ENCODE results near the gene ANKMY2.

The ANKMY2 gene

DNA sequence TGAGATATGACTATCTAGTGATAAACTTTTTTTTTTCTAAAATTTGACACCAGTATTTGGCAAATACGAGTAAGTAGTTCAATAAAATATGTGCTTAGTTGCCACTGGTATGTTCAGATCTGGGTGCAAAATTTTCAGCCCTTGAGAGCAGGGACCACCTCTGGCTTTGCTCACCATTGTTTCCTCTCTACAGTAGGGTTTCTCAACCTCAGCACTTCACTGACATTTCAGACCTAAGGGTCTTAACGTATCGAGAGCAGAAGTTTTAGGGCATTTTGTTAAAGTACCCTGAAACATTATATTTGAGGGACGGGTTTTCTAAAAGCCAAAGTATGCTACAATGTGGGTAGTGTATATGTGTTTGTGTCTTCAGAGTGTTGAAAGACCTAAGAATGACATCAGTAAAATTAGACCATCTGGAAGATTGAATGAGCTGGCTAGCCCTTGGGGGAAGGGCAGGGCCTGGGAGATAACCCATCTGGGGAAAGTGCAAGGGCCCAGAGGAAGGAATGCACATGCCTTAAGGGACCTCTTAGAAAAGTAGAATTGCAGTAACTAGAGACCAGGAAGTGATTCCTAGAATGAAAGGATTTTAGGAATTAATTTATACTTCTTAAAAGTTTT lies 12.2 kb upstream of the ANKMY2 start:
- no peak for DNase-seq

- DNase-seq = no peak
Measured at GRCh38 chr7:16656141-16656540, 10.6 kb upstream of the ANKMY2 start.

GRCh38 chr7:16655394-16655793 lies 9.8 kb upstream of the ANKMY2 start:
- no peak for DNase-seq

DNA sequence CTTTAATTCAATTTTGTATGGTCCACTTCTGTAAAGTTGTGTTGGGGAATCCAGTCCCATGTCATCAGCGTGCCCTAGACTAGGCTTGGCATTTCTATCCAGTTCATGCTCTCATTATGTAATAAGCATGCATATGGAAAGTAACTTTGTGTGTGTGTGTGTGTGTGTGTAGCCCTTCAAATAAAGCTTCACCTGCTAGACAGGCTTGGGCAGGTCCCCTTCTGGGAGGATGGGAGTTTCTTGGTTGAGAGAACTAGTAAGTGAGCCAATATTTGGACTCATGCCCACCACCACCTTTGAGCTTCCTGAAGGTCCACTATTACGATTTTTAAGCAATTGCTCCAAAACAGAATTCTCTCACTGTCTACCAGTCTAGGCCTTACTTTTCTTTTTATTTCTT lies 7.3 kb upstream of the ANKMY2 start:
- no peak for DNase-seq

GRCh38 chr7:16652240-16652583 lies 6.7 kb upstream of the ANKMY2 start:
- no peak for DNase-seq

- DNase-seq = no peak
Measured at GRCh38 chr7:16651396-16652239, 6.1 kb upstream of the ANKMY2 start.

- no peak for DNase-seq
Measured at GRCh38 chr7:16650266-16650665, 4.7 kb upstream of the ANKMY2 start.

DNA sequence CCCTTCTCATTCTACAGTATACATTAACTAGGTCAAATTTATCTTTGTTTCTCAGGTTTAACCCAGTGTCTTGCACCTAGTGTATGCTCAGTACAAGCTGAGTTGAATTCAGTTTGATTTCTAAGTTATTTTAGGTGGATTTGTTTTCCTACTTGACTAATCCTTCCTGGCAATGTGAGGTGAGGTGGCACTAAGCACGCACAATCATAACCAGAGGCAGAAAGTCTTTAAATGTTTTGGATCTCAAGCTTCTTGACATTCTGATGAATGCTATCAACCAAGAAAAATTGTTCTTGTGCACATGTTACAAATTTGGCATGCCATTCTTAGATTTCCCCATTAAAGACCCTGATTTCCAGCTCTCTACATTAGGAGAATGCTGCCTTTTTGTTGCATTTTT lies 3.6 kb upstream of the ANKMY2 start:
- no peak for DNase-seq

GRCh38 chr7:16648551-16648950 lies 3.0 kb upstream of the ANKMY2 start:
- no peak for DNase-seq

GRCh38 chr7:16647435-16647960 lies 1.9 kb upstream of the ANKMY2 start:
- no peak for DNase-seq

DNA sequence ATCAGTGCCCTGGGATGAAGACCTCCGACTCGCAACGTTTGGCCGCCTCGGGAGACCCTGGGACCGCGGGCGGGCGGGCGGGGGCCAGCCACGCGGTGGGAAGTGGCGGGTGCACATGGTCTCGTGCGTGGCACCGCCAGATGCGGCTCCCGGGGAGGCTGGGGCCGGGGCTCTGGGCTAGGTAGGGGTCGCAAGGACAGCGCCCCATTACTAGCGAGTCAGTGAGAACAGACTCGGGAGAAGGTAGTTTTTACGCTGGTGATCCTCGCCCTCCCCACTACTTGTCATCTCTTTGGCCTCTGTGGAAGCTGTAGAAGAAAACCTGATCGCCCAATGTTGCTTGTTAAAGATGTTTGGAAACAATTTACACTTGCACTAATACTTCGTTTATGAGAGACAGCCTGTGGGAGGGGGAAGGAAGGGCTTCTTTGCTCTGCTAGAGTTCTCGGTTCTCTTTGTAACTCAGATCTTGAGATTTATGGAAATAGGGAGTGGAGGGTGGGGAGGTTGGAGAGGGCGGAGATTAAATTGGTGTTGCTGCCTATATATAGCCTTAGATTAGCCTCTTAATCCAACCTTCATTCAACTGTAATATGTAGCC lies 1.0 kb upstream of the ANKMY2 start:
- no peak for DNase-seq

- DNase-seq = peak; percentile 58
Measured at GRCh38 chr7:16644636-16645592, 640 bp downstream of the ANKMY2 start.

- DNase-seq = no peak
Measured at GRCh38 chr7:16644157-16644556, 1.4 kb downstream of the ANKMY2 start.

- no peak for DNase-seq
Measured at GRCh38 chr7:16638282-16639280, 7.0 kb downstream of the ANKMY2 start.

DNA sequence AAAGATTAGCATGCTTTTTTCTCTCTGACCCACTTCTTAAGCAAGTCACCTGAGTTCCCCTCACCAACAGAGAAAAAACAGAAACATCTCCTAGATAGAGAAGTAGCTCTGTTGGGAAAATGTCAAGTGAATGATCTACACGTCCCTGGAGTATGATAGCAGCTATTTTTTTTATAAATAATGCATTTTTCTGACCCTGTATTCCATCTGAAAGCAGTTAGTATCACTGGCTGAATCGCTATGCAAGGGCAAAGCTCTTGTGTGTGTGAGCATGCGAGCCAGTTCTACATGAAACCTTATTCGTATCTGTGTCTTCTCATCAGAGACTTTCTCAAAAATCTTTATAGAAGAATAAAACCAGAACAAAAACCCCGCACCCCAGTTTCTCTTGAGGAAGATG lies 8.2 kb downstream of the ANKMY2 start:
- no peak for DNase-seq

GRCh38 chr7:16636555-16637101 lies 8.9 kb downstream of the ANKMY2 start:
- no peak for DNase-seq

- no peak for DNase-seq
Measured at GRCh38 chr7:16634271-16634738, 11.2 kb downstream of the ANKMY2 start.

DNA sequence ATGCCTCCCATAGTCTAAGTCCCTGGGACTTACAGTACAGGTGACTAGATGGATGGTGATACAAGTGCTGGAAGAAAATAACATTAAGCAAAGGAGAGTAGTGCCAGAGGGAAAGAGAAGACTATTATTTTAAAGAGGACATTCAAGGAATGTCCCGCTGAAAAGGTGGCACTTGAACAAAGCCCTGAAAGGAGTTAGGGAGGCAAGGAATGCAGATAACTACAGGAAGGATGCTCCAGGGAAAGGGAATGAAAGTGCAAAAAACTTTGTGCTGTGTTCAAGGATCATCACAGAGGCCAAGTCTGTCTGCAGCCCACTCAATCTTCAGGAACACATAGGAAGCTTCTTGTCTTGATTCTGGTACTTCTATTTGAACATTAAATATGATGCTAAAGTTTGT lies 14.9 kb downstream of the ANKMY2 start:
- no peak for DNase-seq

DNA sequence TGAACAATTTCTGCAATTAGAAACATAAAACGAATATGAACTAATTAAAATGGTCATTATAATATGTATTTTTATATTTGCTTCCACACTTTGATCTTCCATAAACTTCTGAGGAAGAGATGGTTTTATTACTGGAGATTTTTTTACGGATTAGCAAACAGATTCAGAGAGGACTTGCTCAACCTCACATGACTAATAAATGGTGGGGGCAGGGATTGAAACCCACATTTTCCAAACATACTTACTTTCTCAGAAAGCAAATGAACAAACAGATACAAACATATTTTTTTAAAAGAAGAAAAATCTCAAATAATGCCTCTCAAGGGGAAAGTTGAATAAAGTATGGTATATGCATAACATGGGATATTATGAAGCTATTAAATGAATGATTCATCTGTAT lies 18.3 kb downstream of the ANKMY2 start:
- DNase-seq = no peak

DNA sequence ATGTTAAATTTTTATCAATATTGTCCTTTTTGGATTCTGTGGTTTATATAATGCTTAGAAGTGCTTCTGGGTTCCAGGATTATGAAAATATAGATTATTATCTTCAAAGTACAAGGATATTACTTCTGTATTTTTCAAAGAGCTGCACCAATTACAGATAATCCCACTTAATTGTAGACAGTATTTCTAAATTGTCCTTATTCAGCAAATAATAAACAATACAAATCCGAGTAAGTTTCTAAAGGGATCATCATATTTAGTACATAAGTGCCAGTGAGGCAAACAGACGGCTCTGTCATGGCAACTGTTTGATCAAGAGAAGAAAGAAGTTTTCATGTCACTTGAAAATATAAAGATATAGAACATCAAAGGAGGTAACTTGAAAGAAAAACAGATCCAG lies 19.2 kb downstream of the ANKMY2 start:
- DNase-seq = no peak

DNA sequence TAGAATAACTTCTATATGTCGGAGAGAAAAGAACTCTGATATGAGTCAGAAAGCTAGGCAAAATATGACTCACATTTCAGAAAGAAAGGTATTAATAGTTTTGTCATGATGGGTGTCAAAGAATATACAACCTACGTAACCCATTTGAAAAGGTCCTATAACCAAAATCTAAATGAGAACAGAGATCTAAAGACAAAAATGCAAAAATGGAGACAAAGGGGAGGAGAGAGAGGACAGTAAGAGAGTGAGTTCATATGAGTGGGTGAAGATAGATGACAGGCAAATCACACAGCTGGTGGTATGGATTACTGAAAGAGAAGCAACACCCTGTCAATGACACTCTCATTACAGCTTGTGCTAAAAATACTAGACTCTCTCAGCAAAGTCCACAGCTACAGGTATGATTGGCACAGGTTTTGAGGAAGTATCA lies 25.6 kb downstream of the ANKMY2 start:
- DNase-seq = no peak
